T-helper 1 cell treated with Interleukin-12 subunit alpha and Interleukin-12 subunit beta and Interleukin-4 antibody, amounts not matched to agents 30 ng/mL and 1 ng/mL, for 36 hours (primary cell): Measurements from ENCODE around the gene SPANXN1. TPM values are rescaled to one million over a fixed set of nuclear protein-coding genes. Genes with fewer than 3 reads are reported as not detected.
"Not testable (repeated sequence)": the region's sequence is repeated elsewhere in the genome, so short reads cannot be mapped to it uniquely, and the experiment has no call there.

Experiments used
- intact Hi-C: fragments of 100-400 bp; cut with micrococcal nuclease; formaldehyde crosslinking; loops from one replicate; pipeline ENCODE4 v1.15.1; 2024
- total RNA-seq: library from RNA; stranded (reverse); gene quantifications from 2 replicates; pipeline ENCODE4 v1.2.3, GENCODE V29; 2022

The SPANXN1 gene
- total RNA-seq: not detected in 2 replicates

- intact Hi-C loops: not testable (repeated sequence)
Measured at GRCh38 chrX:145247203-145247602, at the start of gene SPANXN1. SPANXN1 (plus strand) TSS chrX:145247503; CDS start chrX:145247587, 84 bp downstream.

- intact Hi-C loops: no loop called here
Measured at GRCh38 chrX:145199078-145199477, 48.2 kb upstream of the SPANXN1 start.

- intact Hi-C loops: no loop called here
Measured at GRCh38 chrX:145213504-145213903, 33.8 kb upstream of the SPANXN1 start.

- intact Hi-C loops: no loop called here
Measured at GRCh38 chrX:145292218-145292617, 44.9 kb downstream of the SPANXN1 start.
